Pons (tissue), 1 donor: ENCODE data around the gene CNPY4.

ENCODE experiments used
- DNase-seq: peaks from one replicate; pipeline ENCODE4 v3.0.0-alpha.2; 2016; ENCODE audit warnings: low spot score

CNPY4 gene

GRCh38 chr7:100091411-100092181 is 27.8 kb upstream of the CNPY4 start:
- no peak for DNase-seq

GRCh38 chr7:100093054-100093453 is 26.4 kb upstream of the CNPY4 start:
- DNase-seq, result no peak

GRCh38 chr7:100093498-100093897 is 25.9 kb upstream of the CNPY4 start:
- no peak for DNase-seq

DNA sequence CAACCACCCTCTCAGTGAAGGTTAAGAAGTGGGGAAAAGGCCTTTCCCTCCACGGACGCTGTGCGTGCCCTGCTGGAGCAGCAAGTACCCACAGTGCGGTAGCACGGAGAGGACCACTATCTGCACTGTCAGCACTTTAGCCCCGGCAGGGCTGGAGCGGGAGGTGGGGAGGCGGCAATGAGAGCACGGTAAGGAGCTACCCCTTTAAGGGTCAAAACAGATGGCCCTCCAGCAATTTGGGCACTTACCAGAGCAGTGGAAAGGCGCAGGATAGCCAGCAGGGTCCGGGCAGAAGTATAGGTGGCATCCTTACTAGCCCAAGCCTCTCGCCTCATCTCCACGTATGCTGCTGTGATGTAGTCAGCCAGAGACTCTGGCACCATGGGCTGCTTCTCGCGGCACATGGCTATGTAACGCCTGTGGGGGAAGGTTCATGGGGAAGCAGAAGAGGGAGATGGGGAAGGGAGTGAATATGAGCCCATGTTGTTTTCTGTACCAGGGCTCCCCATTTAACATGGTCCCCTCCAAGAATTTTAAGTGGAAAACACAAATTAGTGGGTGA is 25.4 kb upstream of the CNPY4 start:
- DNase-seq, result no peak

DNA sequence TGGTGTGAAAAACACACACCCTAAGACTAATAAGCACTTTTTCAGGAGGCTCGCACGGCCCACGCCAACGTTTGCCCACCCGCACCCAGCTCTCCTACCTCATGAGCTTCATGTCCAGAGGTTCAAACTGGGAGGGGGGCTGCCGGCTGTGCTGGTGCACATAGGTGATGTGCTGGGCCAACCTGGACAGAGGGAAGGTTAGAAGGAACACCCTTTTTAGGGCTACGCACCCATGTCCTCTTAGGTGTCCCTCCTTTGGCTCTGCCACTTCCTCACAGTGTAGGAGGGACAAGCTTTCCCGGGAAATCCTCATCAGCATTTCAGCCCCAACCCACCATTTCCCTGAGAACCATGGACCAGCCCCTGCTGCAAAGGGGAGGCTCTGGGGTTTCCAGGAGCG is 24.1 kb upstream of the CNPY4 start:
- DNase-seq, result no peak

DNA sequence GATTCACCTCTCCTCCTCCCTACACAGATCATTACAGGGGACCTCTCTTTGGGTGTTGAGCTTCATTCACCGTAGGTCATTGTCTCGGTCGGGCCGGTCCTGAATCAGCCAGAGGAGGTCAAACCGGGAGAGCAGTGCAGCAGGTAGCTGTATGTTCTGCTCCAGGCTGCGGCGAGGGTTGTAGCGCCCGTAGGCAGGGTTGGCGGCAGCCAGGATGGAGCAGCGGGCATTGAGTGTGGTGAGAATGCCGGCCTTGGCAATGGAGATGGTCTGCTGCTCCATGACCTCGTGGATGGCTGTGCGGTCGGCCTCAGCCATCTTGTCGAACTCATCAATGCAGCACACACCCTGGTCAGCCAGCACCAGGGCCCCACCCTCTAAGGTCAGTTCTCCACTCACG is 23.7 kb upstream of the CNPY4 start:
- DNase-seq, result no peak

GRCh38 chr7:100098913-100099312 is 20.5 kb upstream of the CNPY4 start:
- no peak for DNase-seq

DNA sequence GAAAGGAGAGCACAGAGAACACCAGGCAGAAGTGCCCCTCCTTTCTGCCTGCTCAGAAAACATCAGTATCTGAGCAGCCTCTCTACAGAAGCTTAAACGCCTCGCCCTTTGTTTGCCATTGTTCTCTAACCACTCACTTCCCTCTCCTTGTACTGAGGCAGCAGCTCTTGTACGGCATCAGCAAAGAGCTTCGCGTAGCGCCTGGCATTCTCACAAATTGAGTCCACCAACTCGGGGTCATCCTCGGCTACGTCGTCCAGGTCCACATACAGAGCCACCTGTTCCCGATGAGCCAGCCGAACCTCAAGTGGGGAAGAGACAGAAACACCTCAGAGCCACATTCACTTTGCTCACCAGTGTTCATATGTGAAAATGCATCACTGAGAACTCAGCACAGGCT is 20.0 kb upstream of the CNPY4 start:
- no peak for DNase-seq

GRCh38 chr7:100100420-100101015 is 18.9 kb upstream of the CNPY4 start:
- peak; percentile 89 for DNase-seq

DNA sequence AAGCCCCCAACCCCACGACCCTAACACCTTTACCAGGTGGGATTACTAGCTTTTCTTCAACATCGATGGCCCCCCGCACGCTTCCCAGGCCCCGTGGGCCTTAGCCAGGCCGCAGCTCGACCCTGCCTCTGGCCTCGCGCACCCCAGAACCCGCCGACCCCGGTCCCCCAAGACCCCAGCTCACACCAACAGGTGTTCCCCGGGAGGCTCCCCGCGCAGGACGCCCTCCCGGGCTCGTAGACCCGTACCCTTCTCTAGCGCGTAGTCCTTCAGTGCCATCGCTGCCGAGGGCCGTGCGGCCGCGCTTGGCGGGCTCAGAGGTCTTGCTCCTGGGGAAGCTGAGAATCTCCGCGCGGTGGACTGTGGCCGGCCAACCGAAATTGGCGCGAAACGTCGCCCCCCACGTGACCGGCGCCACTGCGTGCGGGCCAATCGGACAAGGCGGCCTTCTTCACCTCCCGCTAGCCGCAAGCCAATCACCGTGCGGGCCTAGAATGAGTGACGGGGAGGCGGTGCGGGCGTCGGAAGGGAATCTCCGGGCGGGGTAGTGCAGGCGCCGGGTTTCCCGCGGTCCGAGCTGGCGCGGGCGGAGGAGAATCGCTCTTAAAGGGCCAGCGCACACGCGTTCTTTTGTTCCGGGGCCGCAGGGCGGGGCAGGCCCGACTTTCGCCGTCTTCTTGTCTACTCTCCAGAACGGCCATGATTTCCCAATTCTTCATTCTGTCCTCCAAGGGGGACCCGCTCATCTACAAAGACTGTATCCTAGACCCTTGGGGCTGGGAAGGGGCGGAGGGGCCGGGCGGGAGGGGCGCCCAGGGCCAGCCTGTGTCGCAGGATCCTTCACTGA is 18.2 kb upstream of the CNPY4 start, which contains the start of the genes AP4M1 and MCM7:
Gene AP4M1, plus strand, starts transcription at position 628 of the 847 bp plus-strand sequence. Its CDS starts 72 bp downstream, at position 700.
Gene MCM7, minus strand, starts transcription at position 382 of the 847 bp plus-strand sequence. Its CDS starts 103 bp downstream, at position 279.
- DNase-seq, result peak; percentile 98

DNA sequence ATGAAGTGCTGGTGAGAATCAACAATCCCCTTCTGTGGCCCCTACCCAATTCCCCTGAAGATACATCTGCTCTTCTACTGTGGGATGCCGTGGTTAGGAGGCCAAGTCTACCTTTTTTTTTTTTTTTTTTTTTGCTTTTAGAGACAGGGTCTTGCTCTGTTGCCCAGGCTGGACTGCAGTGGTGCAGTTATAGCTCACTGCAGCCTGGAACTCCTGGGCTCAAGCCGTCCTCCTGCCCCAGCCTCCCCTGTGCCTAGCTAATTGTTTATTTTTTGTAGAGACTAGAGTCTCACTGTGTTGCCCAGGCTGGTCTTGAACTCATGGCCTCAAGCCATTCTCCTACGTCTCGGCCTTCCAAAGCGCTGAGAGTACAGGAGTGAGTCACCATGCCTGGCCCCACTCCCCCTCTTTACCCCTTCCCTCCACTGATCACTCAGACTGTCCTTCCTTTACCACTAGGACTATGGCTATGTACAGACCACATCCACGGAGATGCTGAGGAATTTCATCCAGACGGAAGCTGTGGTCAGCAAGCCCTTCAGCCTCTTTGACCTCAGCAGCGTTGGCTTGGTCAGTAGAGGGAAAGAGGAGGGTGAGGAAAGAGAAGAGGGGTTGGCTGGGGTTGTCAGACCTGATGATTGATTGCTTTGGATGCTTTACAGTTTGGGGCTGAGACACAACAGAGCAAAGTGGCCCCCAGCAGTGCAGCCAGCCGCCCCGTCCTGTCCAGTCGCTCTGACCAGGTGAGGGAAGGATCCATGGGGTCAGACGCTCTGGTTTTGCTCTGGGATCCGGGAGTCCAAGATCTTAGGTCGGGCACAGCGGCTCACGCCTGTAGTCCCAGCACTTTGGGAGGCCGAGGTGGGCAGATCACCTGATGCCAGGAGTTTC is 16.2 kb upstream of the CNPY4 start:
- DNase-seq, result no peak

GRCh38 chr7:100105534-100105933 is 13.9 kb upstream of the CNPY4 start:
- DNase-seq, result no peak

DNA sequence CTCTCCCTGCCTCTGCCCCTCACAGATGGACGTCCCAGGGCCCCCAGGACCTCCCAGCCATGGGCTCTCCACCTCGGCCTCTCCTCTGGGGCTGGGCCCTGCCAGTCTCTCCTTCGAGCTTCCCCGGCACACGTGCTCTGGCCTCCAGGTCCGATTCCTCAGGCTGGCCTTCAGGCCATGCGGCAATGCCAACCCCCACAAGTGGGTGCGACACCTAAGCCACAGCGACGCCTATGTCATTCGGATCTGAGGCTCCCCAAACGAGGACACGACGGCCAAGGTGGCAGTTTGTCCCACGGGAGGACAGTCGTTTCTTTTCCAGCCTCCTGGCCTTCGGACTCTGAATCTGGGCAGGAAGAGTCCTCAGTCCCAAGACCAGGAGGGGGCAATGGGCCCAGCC is 12.8 kb upstream of the CNPY4 start:
- no peak for DNase-seq

- DNase-seq, result no peak
These were observed 12.2 kb upstream of the CNPY4 start for GRCh38 chr7:100107125-100107737.

GRCh38 chr7:100107890-100108289 is 11.5 kb upstream of the CNPY4 start:
- DNase-seq, result no peak

DNA sequence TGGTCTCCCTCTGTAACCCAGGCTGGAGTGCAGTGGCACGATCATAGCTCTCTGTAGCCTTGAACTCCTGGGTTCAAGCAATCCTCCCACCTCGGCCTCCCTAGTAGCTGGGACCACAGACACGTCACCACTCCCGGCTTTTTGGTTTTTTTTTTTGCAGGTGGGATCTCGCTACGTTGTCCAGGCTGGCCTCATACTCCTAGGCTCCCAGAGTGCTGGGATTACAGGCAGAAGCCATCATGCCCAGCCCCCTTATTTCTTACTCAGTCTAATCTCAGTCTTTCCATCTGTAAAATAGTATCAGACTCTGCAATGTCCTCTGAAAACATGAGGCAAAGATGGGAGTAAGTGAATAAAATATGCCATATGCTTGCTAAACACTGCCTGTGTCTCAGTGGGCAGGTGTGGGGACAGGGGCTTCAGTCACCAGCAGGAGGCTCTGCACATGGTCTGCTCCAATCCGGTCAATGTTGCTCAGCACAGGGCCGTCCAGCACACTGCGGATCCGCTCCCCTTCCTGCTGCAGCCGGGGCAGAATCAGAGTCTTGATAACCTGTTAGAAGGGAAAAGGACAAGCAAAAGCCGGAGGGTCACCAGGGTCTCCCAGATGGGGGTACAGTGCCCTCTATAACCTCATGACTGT is 9.8 kb upstream of the CNPY4 start:
- no peak for DNase-seq

DNA sequence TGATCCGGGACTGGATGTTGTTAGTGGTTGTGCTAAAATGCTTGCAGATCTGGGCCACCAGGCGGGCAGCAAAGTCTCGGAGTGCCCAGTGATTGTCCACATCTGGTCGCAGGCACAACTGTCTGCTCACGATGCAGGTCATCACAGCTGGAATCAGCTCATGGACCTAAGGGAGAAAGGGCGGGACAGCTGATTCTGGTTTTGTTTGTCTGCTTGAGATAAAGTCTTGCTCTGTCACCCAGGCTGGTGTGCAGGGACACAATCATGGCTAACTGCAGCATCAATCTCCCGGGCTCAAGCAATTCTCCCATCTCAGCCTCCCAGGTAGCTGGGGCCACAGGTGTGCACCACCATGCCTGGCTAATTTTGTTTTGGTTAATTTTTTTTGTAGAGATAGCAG is 8.3 kb upstream of the CNPY4 start:
- DNase-seq, result no peak

- DNase-seq, result no peak
These were observed 7.5 kb upstream of the CNPY4 start for GRCh38 chr7:100111914-100112313.

DNA sequence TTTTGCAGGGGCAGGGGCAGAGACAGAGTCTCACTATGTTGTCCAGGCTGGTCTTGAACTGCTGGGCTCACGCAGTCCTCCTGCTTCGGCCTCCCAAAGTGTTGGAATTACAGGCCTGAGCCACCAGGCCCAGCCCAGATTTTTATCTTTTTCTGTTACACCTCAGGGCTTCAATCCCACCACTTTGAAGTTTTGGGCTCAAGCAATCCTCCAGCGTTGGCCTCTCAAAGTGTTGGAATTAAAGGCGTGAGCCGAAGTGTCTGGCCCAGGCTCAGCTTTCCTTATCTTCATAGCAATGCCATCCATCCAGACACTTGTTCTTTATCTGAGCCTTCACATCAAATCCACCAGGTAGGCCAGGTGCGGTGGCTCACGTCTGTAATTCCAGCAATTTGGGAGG is 4.4 kb upstream of the CNPY4 start:
- no peak for DNase-seq

DNA sequence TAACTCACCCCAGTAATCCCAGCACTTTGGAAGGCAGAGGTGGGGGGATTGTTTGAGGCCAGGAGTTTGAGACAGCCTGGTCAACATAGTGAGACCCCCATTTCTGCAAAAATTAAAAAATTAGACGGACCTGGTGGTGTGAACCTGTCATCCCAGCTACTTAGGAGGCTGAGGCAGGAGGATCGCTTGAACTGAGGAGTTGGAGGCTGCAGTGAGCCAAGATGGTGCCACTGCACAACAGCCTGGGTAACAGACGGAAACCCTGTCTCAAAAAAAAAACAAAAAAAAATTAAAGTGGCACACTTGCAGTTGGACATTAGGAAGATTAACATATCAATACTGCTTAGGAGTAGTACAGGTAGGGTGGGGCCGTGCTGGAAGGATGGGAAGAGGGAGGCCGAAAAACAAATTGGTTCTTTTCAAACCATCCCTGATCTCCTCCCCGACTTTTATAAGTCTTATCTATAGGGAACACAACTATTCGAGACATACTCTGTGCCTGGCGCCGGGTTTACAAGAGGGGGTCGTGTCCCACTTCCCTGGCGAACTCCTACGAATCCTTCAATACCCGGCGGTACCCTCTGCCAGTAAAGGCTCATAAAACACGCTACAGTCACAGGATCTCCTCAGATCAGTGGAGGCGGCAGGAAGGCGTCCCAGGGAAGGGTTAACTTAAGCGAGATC is 904 bp upstream of the CNPY4 start:
- DNase-seq, result no peak
